ENCODE data around the gene TRIM67.

TRIM67 gene

DNA sequence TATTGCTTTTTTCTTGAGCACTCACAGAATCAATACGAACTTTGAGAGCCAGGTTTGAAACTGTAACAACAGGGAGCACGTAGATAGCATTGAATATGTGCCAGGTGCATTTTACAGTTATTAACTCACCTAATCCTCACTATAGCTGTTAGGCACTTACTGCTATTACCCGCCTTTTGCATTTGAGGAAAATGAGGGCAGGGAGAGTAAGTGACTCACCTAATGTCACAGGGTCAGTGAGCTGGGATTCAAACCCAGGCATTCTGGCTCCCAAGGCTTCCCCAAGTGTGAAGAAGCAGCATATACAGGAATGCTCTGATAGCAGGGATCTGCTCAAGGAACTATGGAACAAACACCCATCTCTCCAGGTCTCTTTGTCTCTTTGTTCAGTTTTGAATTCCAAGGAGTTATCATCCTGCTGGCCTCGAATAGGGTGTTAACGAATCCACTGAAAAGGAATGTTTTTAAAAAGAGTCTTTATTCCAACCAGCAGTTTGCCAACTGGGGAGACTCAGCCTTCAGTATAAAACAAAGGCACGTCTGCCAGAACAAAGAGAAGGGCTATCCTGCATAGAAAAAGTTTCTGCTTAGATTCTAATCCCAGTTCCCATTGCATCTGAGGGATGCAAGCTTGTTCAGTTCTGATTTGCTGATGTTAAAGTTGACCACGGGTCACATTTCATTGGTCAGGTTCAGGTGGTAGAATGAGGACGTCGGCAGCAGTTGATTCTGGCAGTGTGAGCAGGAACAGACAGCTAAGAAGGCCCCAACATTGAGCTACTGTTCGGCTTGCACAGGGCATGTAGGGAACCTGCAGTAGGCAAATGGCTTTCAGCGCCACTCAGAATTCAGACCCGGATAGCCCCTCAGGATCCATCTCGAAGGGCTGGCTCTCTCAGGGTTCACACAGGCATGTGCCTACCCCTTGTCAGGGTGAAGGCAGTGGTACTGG, 22.1 kb downstream of the TRIM67 start:
- DNase-seq (ENCODE audit: low read depth in 2 of 2) = no peak

- no peak for DNase-seq (ENCODE audit: low read depth in 2 of 2)
Measured at GRCh38 chr1:231184891-231185290, 23.0 kb downstream of the TRIM67 start.

GRCh38 chr1:231185391-231185790, 23.5 kb downstream of the TRIM67 start:
- DNase-seq (ENCODE audit: low read depth in 2 of 2) = no peak

DNA sequence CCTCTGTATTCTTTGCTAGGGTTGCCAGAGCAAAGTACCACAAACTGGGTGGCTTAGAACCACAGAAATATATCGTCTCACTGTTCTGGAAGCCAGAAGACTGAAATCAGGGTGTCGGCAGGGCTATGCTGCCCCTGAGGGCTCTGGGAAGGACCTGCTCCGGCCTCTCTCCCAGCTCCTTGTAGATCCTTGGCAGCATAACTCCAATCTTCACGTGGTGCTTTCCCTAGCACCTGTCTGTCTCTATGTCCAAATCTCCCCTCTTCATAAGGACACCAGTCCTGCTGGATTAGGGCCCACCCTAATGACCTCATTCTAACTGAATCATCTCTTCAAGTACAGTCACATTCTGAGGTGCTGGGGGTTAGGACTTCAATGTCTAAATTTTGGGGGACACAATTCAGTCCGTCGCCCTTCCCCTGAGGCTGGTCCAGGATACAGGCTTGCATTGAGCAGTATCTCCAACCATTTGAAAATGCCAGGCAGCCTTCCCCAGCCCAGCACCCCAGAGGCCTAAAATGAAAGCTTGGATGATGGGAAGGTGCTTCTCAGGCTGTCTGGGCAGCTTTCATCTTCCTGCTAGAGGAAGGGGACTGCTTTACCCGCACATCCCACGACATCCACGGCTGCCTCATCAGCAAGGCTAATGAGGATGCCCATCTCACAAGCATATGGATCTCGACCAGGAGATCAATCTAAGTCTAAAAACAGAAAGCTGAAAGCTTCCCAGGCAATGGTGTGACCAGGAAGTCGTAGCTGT, 24.7 kb downstream of the TRIM67 start:
- no peak for DNase-seq (ENCODE audit: low read depth in 2 of 2)

DNA sequence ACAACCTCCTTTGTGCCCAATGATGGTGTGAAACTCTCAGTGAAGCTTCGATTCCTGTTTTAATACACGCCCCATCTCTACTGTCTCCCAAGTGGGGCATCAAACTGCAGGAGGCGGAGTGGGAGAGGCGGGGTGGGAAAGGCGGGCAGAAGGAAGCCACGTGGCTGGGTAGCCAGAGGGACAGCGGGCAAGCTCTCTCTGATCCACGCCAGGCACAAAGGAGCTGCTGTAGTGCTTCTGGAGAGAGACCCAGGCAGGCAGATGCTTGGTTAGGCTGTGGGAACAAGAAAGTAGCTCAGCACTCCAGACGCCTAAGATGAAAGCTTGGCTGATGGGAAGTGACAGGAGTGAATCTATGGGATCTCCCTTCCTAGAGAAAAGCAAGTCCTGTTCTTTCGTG, 25.7 kb downstream of the TRIM67 start:
- no peak for DNase-seq (ENCODE audit: low read depth in 2 of 2)

- DNase-seq (ENCODE audit: low read depth in 2 of 2) = no peak
Measured at GRCh38 chr1:231188072-231188471, 26.2 kb downstream of the TRIM67 start.

DNA sequence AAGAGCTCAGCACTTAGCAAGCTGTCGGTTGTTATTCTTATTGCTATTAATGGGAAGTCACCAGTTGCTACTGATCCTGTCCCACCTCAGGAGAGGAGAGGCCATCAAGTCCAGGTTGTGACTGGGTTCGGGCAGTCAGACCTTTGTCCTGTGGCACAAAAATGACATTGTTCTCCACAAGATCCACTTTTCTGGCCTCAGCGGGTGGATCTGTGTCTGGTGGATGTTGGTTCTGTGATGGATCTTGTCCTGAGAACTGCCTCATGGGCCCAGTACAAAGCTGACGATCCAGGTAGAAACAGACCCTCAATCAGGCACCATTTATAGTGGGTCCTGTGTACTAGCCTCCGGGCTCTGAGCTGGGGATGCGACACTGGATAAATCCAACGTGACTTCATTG, 26.9 kb downstream of the TRIM67 start:
- no peak for DNase-seq (ENCODE audit: low read depth in 2 of 2)

DNA sequence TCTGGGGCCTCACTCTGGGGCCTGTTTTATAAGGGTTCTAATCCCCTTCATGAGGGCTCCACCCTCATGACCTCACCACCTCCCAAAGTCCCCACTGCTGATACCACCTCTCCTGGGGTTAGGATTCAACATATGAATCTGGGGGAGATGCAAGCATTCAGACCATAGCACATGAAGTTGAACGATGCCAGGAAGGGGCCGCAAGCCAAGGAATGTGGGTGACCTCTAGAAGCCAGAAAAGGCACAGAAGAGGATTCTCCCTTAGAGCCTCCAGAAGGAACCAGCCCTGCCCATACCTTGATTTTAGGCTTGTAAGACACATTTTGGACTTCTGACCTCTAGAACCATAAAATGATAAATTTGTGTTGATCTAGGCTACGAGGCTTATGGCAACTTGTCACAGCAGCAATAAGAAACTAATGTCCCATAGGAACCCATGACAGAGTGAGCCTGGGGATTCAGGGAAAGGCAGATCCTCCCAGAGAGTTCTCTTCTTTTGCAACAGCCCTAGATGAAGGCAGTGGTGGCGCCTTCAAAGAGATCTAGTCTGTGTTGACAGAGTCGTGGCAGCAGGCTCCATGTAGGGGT, 27.9 kb downstream of the TRIM67 start:
- no peak for DNase-seq (ENCODE audit: low read depth in 2 of 2)

DNA sequence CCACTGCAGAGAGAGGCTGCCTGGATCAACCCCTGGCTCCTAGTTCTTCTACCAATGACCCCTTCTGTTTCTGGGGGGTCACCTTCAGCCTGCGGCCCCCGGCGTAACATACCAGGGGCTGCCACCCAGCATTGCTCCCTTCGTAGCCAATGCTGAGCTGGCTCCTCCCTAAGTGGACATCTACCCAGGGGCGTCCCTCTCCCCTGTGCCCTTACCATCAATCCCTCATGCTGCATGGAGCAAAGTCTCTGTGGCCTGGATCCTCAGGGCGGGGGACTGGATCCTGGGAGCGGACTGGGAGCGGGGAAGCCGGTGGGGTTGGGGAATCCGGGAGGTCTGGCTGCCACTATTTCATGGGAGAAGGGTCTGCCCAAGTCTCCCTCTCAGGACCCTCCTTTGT, 28.6 kb downstream of the TRIM67 start:
- no peak for DNase-seq (ENCODE audit: low read depth in 2 of 2)

GRCh38 chr1:231192620-231193163, 30.8 kb downstream of the TRIM67 start:
- no peak for DNase-seq (ENCODE audit: low read depth in 2 of 2)

- DNase-seq (ENCODE audit: low read depth in 2 of 2) = no peak
Measured at GRCh38 chr1:231193710-231194340, 32.0 kb downstream of the TRIM67 start.

DNA sequence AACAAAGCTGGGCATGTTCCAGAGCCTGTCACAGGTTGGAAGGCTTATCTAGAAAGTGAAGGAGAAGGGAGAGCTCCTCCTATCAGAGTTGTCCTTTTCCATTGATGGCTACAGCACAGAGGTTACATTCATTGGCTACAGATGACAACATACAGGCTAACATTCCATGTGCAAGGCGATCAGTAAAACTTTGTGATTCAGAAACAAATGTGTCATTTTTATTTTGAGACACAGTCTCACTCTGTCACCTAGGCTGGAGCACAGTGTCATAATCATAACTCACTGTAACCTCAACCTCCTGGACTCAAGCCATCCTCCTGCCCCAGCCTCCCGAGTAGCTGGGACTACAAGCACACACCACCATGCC, 32.6 kb downstream of the TRIM67 start:
- DNase-seq (ENCODE audit: low read depth in 2 of 2) = no peak

DNA sequence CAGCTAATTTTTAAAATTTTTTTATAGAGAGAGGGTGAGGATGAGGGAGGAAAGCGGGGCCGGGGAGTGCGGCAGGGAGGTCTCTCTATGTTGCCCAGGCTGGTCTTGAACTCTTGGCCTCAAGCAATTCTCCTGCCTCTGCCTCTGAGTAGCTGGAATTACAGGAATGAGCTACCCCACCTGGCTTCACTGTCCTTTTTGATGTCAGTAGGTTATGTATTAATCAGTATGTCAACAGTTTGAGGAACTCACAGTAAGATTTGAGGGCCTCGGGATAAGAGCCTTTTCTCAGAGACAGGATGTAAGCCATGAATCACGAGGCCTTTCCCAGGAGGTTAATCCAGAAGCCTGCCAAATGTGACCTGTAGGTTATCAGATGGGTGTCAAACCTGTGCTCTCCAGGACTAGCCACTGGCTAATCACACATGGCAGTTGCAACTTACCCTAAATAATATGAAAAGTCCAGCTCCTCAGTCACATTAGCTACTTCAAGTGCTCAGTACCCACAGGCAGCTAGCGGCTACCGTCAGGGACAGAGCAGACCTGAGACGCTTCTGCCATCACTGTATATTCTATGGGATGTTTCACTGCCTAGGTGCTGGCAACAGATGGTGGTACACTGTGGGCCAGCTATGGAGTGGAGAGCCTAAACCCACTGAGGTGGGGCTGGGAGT, 33.1 kb downstream of the TRIM67 start:
- no peak for DNase-seq (ENCODE audit: low read depth in 2 of 2)

- no peak for DNase-seq (ENCODE audit: low read depth in 2 of 2)
Measured at GRCh38 chr1:231196307-231196706, 34.4 kb downstream of the TRIM67 start.

- DNase-seq (ENCODE audit: low read depth in 2 of 2) = no peak
Measured at GRCh38 chr1:231196728-231197127, 34.9 kb downstream of the TRIM67 start.

GRCh38 chr1:231199868-231200267, 38.0 kb downstream of the TRIM67 start:
- no peak for DNase-seq (ENCODE audit: low read depth in 2 of 2)

- no peak for DNase-seq (ENCODE audit: low read depth in 2 of 2)
Measured at GRCh38 chr1:231200388-231201031, 38.7 kb downstream of the TRIM67 start.

DNA sequence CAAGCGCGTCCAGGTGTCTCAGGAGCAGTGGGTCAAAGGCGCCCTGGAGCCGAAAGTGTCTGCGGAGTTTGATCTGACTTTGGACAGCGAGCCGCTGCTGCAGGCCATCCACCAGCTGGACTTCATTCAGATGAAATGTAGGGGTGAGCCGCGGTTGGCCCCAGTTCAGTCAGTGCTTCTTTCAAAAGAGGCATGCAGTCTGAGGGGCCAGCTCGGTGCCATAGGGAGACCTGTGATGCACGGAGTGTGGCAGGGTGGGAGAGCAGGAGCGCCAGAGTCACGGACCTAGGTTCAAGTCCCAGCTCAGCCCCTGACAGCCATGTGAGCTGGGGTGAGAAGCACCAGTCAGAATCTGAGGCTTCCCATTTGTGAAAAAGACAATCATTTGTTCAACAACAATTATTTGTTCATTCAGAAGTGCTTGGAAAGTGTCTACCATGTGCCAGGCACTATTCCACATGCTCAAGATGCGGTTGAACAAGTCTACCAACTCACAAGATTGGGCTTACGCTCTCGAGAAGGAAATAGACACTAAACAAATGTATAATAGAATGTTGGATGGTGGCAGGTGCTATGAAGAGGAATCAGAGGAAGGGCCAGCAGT, 39.6 kb downstream of the TRIM67 start:
- no peak for DNase-seq (ENCODE audit: low read depth in 2 of 2)

GRCh38 chr1:231201979-231202633, 40.2 kb downstream of the TRIM67 start:
- no peak for DNase-seq (ENCODE audit: low read depth in 2 of 2)
